Panc1 (cell line): ENCODE data around the gene COL28A1. TPM values are rescaled to one million over a fixed set of nuclear protein-coding genes. Genes with fewer than 3 reads are reported as not detected.

Source experiments
- ATAC-seq: fragments of 200-7000 bp; cut with Tn5 transposase; 2 replicates; pipeline ENCODE4 v1.9.1; 2020; ENCODE audit warnings: mild to moderate bottlenecking, moderate library complexity
- BruUV-seq: library from RNA; stranded (reverse); fragments of 400-500 nt; replicated peaks from 2 replicates; lab custom pipeline; 2021; lab: Mats Ljungman, UMichigan
- CTCF ChIA-PET: fragments of 300-600 bp; sonication (Branson Sonifier 250); formaldehyde crosslinking; loops from one replicate; lab custom pipeline; 2022; ENCODE audit warnings: antibody characterized with exemption; lab: Charles Lee
- POLR2A ChIA-PET: fragments of 300-600 bp; sonication (Branson Sonifier 250); formaldehyde crosslinking; loops from one replicate; lab custom pipeline; 2022; ENCODE audit warnings: antibody characterized with exemption; lab: Charles Lee
- DNase-seq: peaks from one replicate; pipeline ENCODE4 v3.0.0-alpha.2; 2010; ENCODE audit warnings: low read depth, low spot score
- H3K27ac ChIP-seq: 2 replicates; pipeline ENCODE4 v1.5.1; 2011; ENCODE audit warnings: mild to moderate bottlenecking, low read length, inconsistent platforms
- H3K27me3 ChIP-seq: fragments of 200-500 bp; sonication (Bioruptor generic); 2 replicates; pipeline ENCODE4 v1.6.0; 2014; ENCODE audit warnings: low read length, inconsistent platforms; ENCODE audit not compliant: control insufficient read depth, insufficient read depth
- H3K36me3 ChIP-seq: fragments of 200-500 bp; sonication (Bioruptor generic); 2 replicates; pipeline ENCODE4 v1.5.1; 2014; ENCODE audit warnings: inconsistent platforms, mild to moderate bottlenecking, low read length, moderate library complexity; ENCODE audit not compliant: control insufficient read depth, insufficient read depth
- H3K4me1 ChIP-seq: 2 replicates; pipeline ENCODE4 v1.5.1; 2011; ENCODE audit warnings: inconsistent platforms, mild to moderate bottlenecking, low read length, moderate library complexity; ENCODE audit not compliant: control insufficient read depth, insufficient read depth
- H3K4me3 ChIP-seq, 2 experiments: 2 replicates each; pipeline ENCODE4 v1.5.1; 2011 to 2012; ENCODE audit warnings: low read depth in 2 of 2, low read length in 2 of 2, mild to moderate bottlenecking in 2 of 2, inconsistent platforms in 1 of 2, moderate library complexity in 1 of 2
- H3K9me3 ChIP-seq: fragments of 200-500 bp; sonication (Bioruptor generic); 2 replicates; pipeline ENCODE4 v1.5.1; 2014; ENCODE audit warnings: low read depth, mild to moderate bottlenecking, inconsistent platforms, low read length, moderate library complexity; ENCODE audit not compliant: control insufficient read depth, insufficient read depth
- CTCF ChIP-seq: fragments of 450-650 bp; IDR thresholded peaks from 2 replicates; pipeline ENCODE4 v1.5.1; 2017; ENCODE audit warnings: mild to moderate bottlenecking
- POLR2AphosphoS5 ChIP-seq: IDR thresholded peaks from 2 replicates; pipeline ENCODE4 v1.6.1; 2012; ENCODE audit warnings: mild to moderate bottlenecking, low read depth, low read length, moderate library complexity
- SIN3A ChIP-seq: IDR thresholded peaks from 2 replicates; pipeline ENCODE4 v1.6.1; 2012; ENCODE audit warnings: low read depth, mild to moderate bottlenecking, low read length, moderate library complexity, borderline replicate concordance; ENCODE audit not compliant: insufficient read depth
- TCF7L2 ChIP-seq: IDR thresholded peaks from 2 replicates; pipeline ENCODE4 v1.6.1; 2011; ENCODE audit warnings: mild to moderate bottlenecking, low read depth, low read length, inconsistent platforms
- in situ Hi-C: cut with HindIII; loops from 2 replicates; pipeline ENCODE4 v1.10.0; 2016; ENCODE audit warnings: low sequenced_read_pairs, low pct_unique_long_range_greater_than_20kb
- intact Hi-C: fragments of 100-400 bp; cut with micrococcal nuclease; formaldehyde crosslinking; loops from one replicate; pipeline ENCODE4 v1.10.0; 2022; ENCODE audit not compliant: unreplicated experiment
- total RNA-seq: library from RNA; stranded (reverse); gene quantifications from one replicate; pipeline ENCODE4 v1.2.1, GENCODE V29; 2021; ENCODE audit not compliant: unreplicated experiment
- TF ChIP-seq, protein P1 (sequence below), 2 experiments: IDR thresholded peaks; 2 replicates each; pipeline ENCODE4 v1.6.1; 2011 to 2012; ENCODE audit warnings: low read depth in 2 of 2, control low read depth in 1 of 2, low read length in 1 of 2, mild to moderate bottlenecking in 1 of 2, moderate library complexity in 1 of 2; ENCODE audit not compliant: insufficient read depth in 1 of 2

Gene COL28A1
- total RNA-seq, 1 experiment from 2014 or later: not detected

- Histone ChIP-seq H3K27ac (no peak overlapping the region), H3K4me3 (no peak overlapping the region), H3K36me3 (no peaks in the 10 kb centered on the region), H3K27me3 (no peaks in the 10 kb centered on the region), H3K4me1 (no peaks in the 10 kb centered on the region), H3K9me3 (no peaks in the 10 kb centered on the region)
- no TSS peak for BruUV-seq
- no peak for TF ChIP-seq TCF7L2
- no peak for TF ChIP-seq CTCF
- no peak for TF ChIP-seq SIN3A
- TF ChIP-seq POLR2AphosphoS5: no peak
- TF ChIP-seq, protein P1, sequence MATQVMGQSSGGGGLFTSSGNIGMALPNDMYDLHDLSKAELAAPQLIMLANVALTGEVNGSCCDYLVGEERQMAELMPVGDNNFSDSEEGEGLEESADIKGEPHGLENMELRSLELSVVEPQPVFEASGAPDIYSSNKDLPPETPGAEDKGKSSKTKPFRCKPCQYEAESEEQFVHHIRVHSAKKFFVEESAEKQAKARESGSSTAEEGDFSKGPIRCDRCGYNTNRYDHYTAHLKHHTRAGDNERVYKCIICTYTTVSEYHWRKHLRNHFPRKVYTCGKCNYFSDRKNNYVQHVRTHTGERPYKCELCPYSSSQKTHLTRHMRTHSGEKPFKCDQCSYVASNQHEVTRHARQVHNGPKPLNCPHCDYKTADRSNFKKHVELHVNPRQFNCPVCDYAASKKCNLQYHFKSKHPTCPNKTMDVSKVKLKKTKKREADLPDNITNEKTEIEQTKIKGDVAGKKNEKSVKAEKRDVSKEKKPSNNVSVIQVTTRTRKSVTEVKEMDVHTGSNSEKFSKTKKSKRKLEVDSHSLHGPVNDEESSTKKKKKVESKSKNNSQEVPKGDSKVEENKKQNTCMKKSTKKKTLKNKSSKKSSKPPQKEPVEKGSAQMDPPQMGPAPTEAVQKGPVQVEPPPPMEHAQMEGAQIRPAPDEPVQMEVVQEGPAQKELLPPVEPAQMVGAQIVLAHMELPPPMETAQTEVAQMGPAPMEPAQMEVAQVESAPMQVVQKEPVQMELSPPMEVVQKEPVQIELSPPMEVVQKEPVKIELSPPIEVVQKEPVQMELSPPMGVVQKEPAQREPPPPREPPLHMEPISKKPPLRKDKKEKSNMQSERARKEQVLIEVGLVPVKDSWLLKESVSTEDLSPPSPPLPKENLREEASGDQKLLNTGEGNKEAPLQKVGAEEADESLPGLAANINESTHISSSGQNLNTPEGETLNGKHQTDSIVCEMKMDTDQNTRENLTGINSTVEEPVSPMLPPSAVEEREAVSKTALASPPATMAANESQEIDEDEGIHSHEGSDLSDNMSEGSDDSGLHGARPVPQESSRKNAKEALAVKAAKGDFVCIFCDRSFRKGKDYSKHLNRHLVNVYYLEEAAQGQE (IDR thresholded peaks at IDR 0.05; ENCODE audit: insufficient read depth in 1 of 2, low read depth in 2 of 2, low read length in 1 of 2): no peak
- ATAC-seq (no peak), DNase-seq (no peak)
- POLR2A ChIA-PET: no interaction called here
- in situ Hi-C loops (no loop called here), intact Hi-C loops (no loop called here)
- CTCF ChIA-PET: no interaction called here
Observed at GRCh38 chr7:7385421-7385820, 150.3 kb downstream of the COL28A1 start.

- no peak for DNase-seq
- H3K27ac ChIP-seq: no peak overlapping the region
- intact Hi-C loops (no loop called here), in situ Hi-C loops (no loop called here)
- ChIA-PET POLR2A (no interaction called here), CTCF (no interaction called here)
- BruUV-seq: no TSS peak
- H3K36me3 ChIP-seq: no peaks in the 10 kb centered on the region
- H3K9me3 ChIP-seq: no peaks in the 10 kb centered on the region
- no peaks in the 10 kb centered on the region for H3K4me1 ChIP-seq
- TF ChIP-seq POLR2AphosphoS5 (no peak), SIN3A (no peak), TCF7L2 (no peak), CTCF (no peak)
- TF ChIP-seq, protein P1 (IDR thresholded peaks at IDR 0.05; ENCODE audit: insufficient read depth in 1 of 2, low read depth in 2 of 2, low read length in 1 of 2): no peak
- no peak; the same call in 1 of the 2 replicates for ATAC-seq
- peaks cover 2% of the 10 kb centered on the region; the same call in 1 of the 2 replicates for H3K27me3 ChIP-seq
- H3K4me3 ChIP-seq: no peak overlapping the region
Observed at GRCh38 chr7:7384228-7384627, 151.4 kb downstream of the COL28A1 start.
